Activated naive CD4-positive, alpha-beta T cell treated with anti-CD3 and anti-CD28 coated beads, Interleukin-2, amount 50 U/mL, for 72 hours (primary cell): ENCODE results near the gene GPC5. TPM values are rescaled to one million over a fixed set of nuclear protein-coding genes. Genes with fewer than 3 reads are reported as not detected.
"Not testable (repeated sequence)": the region's sequence is repeated elsewhere in the genome, so short reads cannot be mapped to it uniquely, and the experiment has no call there.

Experiments used
- ATAC-seq, 2 donors: fragments of 150-1000 bp; cut with Tn5 transposase; 2 replicates each; pipeline ENCODE4 v1.10.0; 2021; ENCODE audit warnings: mild to moderate bottlenecking in 2 of 2, moderate library complexity in 2 of 2
- DNase-seq, 2 donors: peaks; one replicate each; pipeline ENCODE4 v3.0.0; 2021 to 2022; ENCODE audit warnings: low spot score in 2 of 2
- H3K27ac Mint-ChIP-seq, 2 donors: one replicate each; pipeline ENCODE4 v1.8.0; 2022; ENCODE audit warnings: mild to moderate bottlenecking in 2 of 2, mixed read lengths in 2 of 2
- H3K36me3 Mint-ChIP-seq, 2 donors: one replicate each; pipeline ENCODE4 v1.8.0; 2022; ENCODE audit warnings: mixed read lengths in 2 of 2
- H3K9me3 Mint-ChIP-seq, 2 donors: one replicate each; pipeline ENCODE4 v1.8.0; 2022; ENCODE audit warnings: mixed read lengths in 2 of 2
- total RNA-seq, 2 donors: library from RNA; stranded (reverse); gene quantifications; one replicate each; pipeline ENCODE4 v1.2.3, GENCODE V29; 2022

Gene GPC5
- total RNA-seq, 2 donors from 2014 or later, result 0.11 to 0.78 TPM

DNA sequence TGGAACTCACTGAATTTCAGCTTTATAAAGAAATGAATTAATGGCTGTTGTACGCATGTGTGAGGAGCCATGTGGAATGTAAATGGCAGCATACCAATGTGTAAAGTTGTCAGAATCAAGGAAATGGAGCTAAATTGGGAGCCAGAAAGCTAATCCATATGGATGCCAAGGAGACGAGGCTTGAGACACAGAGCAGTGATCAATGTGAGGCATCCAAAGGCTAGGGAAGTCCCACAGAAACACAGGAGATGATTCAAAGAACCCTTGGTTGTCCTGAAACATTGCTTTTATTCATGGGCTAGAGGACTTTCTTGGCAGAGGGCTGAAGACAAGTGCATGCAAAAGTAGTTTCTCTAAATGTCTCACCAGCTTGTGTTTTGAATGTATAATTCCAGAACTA is 1271.7 kb downstream of the GPC5 start:
- no peak for ATAC-seq
- H3K9me3 Mint-ChIP-seq, result peaks cover 18 to 24% of the 10 kb centered on the region in 2 donors
- no peak overlapping the region for H3K27ac Mint-ChIP-seq

DNA sequence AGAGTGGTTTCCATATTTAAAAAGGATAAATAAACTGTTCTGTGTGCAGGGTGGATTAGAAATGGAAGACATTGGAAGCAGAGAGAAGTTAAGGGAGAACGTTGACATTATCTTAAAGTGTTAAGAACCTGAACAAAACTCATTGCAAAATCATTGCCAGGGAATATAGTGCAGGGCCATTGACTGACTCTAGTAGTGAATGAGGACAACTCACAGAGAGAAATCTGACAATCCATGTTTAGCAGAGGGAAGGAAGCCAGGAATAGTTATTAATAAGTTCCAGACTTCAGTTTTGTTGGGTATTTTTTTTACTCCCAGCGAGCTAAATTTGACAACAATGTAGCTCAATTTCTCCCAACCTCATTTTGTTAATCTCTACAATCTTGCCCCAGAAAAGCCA is 1273.4 kb downstream of the GPC5 start:
- DNase-seq, result no peak
- ATAC-seq, result no peak
- H3K27ac Mint-ChIP-seq, result no peak overlapping the region
- H3K9me3 Mint-ChIP-seq, result peaks cover 18 to 24% of the 10 kb centered on the region in 2 donors
- H3K36me3 Mint-ChIP-seq, result peaks cover 0 to 5% of the 10 kb centered on the region in 2 donors

More for the DNA sequence above, 1271.7 kb downstream of the GPC5 start:
- DNase-seq, result no peak
- peaks cover 0 to 5% of the 10 kb centered on the region in 2 donors for H3K36me3 Mint-ChIP-seq

DNA sequence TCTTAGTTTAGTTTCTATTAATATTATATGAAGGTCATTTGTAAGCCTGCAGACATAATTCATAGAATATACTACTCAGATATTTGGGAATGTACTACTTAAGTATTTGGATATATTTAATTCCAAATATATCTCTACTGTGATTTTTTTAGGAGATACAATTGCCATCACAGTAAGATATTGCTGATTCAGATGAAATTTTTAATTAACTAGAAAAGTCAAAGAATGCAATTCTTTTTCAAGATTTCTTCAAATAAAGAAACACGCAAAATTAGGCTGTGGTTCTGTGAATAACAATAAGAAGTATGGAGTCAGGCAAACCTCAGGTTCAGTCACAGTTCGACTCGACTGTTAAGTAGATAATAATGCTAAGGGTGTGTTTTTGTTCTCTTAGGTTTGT is 1277.8 kb downstream of the GPC5 start:
- H3K27ac Mint-ChIP-seq, result no peak overlapping the region
- ATAC-seq, result no peak

DNA sequence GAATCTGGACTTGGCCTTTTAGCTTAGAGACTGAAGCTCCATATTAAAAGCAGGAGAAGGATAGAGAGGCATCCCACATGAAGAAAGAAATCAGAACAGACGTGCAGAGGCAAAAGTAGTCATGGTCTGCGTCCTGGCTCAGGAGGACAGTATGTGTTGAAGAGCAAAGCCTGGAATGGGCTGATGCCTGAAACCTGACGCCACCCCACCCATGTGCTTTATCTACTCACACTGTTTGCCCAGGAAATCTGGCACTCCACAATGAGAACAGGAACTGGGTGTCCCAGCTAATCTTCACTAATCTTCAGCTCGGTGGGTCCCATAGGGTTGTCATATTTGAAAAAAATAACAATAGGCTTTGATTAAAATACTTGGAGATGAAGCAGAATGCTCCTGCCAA is 1279.2 kb downstream of the GPC5 start:
- no peaks in the 10 kb centered on the region for H3K36me3 Mint-ChIP-seq
- H3K9me3 Mint-ChIP-seq, result peaks cover 22 to 24% of the 10 kb centered on the region in 2 donors
- no peak for DNase-seq
- no peak for ATAC-seq
- H3K27ac Mint-ChIP-seq, result no peak overlapping the region

More for the DNA sequence above, 1277.8 kb downstream of the GPC5 start:
- Mint-ChIP-seq H3K9me3 (peaks cover 18 to 25% of the 10 kb centered on the region in 2 donors), H3K36me3 (peaks cover 0 to 5% of the 10 kb centered on the region in 2 donors)
- DNase-seq, result no peak

DNA sequence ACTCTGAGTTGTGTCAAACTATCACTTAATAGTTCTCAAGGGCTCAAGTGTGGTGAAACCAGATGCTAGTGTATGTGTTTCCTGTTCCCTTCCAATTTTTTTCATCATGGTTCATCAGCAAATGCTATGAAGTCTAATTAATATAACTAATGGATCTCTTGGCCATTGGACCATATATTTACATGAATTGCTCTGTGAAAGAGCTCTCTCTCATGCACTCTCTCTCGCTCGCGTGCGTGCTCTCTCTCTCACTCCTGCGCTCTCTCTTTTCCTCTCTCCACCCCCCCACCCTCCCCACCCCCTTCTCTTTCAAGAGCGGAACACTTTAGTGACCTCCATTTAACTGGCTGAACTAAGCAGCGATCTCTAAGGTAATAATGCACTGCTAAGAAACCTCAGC is 1281.2 kb downstream of the GPC5 start:
- no peak overlapping the region for H3K27ac Mint-ChIP-seq
- DNase-seq (no peak), ATAC-seq (no peak)
- H3K36me3 Mint-ChIP-seq, result no peaks in the 10 kb centered on the region
- H3K9me3 Mint-ChIP-seq, result peaks cover 22 to 23% of the 10 kb centered on the region in 2 donors

DNA sequence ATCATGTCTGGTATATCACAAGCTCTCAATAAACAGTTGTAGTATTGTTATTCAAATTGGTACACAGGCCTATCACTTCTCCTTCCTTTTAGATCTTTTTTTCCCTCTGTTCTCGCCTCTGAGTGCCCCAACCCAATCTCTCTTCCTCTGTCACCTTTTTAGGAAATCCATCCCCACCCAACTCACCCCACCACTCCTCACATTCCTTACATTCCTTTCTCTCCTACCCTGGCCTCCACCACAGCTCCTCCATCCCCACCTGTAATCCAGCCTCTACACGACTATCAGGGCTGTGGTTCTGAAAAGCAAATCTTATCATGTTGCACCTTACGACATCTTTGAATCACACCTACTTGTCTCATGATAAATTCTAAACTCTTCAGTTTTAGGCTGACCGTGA is 1282.8 kb downstream of the GPC5 start:
- ATAC-seq (no peak), DNase-seq (no peak)
- H3K9me3 Mint-ChIP-seq, result peaks cover 22 to 26% of the 10 kb centered on the region in 2 donors

DNA sequence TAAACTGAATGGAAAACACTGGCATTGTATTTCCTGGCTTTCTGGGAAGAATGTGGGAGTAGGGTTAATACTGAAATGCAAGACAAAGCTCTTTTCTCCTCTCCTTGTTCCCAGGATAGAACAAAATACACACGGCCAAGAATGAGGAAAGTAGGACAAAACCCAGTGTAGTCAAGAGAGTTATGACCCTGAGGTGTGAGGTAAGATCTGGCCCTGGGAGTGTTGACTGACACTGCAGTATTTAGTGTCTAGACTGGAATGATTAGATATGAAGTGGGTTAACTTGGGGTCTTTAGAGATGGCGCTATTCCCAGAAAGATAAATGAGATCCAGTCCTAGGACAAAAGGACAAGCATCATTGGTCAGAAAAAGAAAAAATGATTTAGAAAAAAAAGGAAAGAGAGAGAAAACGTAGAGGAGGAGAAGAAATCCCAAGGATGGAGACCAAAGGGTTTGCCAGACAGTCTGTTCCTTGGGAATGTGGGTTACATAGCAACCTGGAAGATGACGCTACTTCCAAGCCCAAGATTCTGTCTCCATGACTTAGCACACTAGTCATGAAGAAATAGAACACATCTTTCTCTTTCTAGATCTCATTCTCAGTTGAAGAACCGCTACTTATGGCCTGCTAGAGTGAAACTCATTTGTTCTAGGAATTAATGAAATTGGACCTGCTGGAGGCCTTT is 1284.6 kb downstream of the GPC5 start:
- Mint-ChIP-seq H3K9me3 (peaks cover 21 to 22% of the 10 kb centered on the region in 2 donors), H3K36me3 (no peaks in the 10 kb centered on the region), H3K27ac (no peak overlapping the region)
- DNase-seq (no peak), ATAC-seq (no peak)

More for the DNA sequence above, 1282.8 kb downstream of the GPC5 start:
- no peaks in the 10 kb centered on the region for H3K36me3 Mint-ChIP-seq
- no peak overlapping the region for H3K27ac Mint-ChIP-seq

DNA sequence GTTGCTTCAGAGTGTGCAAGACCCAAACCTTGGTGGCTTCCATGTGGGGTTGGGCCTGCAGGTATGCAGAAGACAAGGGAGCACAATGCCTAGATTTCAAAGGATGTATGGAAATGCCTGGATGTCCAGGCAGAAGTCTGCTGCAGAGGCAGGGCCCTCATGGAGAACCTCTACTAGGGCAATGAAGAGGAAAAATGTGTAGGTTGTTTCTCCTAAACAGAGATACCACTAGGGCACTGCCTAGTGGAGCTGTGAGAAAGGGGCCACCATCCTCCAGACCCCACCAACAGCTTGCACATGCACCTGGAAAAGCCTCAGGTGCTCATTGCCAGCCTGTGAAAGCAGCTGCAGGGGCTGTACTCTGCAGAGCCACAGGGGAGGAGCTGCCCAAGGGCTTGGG is 1295.6 kb downstream of the GPC5 start:
- ATAC-seq (no peak), DNase-seq (no peak)
- H3K9me3 Mint-ChIP-seq, result peaks cover 19 to 21% of the 10 kb centered on the region in 2 donors
- H3K27ac Mint-ChIP-seq, result no peak overlapping the region
- H3K36me3 Mint-ChIP-seq, result peaks cover 0 to 8% of the 10 kb centered on the region in 2 donors

DNA sequence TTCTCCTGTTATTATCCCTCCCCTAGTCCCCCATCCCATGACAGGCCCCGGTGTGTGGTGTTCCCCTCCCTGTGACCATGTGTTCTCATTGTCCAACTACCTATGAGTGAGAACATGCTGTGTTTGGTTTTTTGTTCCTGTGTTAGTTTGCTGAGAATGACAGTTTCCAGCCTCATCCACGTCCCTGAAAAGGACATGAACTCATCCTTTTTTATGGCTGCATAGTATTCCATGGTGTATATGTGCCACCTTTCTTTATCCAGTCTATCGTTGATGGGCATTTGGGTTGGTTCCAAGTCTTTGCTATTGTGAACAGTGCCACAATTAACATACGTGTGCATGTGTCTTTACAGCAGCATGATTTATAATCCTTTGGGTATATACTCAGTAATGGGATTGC is 1297.4 kb downstream of the GPC5 start:
- DNase-seq, H3K27ac Mint-ChIP-seq, H3K36me3 Mint-ChIP-seq, ATAC-seq: not testable (repeated sequence)
- peaks cover 27 to 28% of the 10 kb centered on the region in 2 donors for H3K9me3 Mint-ChIP-seq

DNA sequence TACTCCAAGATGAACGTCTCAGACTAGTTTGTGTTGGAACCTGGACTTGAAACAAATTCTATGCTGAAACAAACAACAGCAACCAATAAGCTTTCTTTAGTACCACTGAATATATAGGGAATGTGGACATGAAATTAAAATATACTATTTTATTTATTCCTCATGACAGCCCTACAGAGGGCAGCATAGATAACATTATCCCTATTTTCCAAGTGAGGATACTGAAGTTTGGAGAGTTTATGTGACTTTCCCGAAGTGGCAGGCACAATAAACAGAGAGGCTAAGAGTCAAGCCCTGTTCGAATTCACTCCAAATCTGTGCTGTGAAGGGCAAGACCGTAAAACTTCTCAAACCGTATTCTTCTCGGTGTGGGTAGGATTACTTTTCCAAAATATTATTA is 1318.3 kb downstream of the GPC5 start:
- no peaks in the 10 kb centered on the region for H3K36me3 Mint-ChIP-seq
- no peak for DNase-seq
- H3K9me3 Mint-ChIP-seq, result peaks cover 1 to 7% of the 10 kb centered on the region in 2 donors
- no peak for ATAC-seq
- no peak overlapping the region for H3K27ac Mint-ChIP-seq

DNA sequence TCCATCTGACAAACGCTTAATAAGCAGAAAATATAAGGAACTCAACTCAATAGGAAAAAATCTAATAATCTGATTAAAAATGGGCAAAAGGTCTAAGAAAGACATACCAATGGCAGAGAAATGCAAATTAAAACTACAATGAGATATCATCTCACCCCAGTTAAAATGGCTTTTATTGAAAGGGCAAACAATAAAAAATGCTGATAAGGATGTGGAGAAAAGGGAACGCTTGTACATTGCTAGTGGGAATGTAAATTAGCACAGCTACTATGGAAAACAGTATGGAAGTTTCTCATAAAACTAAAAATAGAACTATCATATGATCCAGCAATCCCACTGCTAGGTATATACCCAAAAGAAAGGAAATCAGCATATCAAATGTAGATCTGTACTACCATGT is 1319.4 kb downstream of the GPC5 start:
- no peak overlapping the region for H3K27ac Mint-ChIP-seq
- H3K36me3 Mint-ChIP-seq, result no peaks in the 10 kb centered on the region
- ATAC-seq, result no peak

DNA sequence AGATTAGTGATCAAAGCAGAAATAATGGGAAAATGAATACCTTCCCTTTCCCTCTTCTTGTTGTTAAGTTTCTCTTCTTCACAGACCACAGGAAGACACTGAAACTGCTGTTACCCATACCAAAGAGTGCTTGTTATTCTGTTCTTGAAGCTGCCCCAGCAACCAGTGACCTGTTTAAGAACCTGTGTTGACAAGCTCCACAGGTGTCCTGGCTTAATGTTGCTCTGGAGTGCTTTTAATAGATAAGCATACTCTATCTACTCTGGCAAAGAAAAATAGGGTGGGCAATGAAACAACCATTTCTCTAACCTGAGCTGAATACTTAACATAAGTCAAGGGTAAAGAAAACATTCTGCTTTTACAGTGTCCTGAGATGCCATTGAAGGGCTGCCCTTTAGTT is 1321.4 kb downstream of the GPC5 start:
- Mint-ChIP-seq H3K9me3 (peaks cover 0 to 4% of the 10 kb centered on the region in 2 donors), H3K36me3 (no peaks in the 10 kb centered on the region), H3K27ac (no peak overlapping the region)
- no peak for ATAC-seq
- DNase-seq, result no peak

More for the DNA sequence above, 1319.4 kb downstream of the GPC5 start:
- peaks cover 0 to 7% of the 10 kb centered on the region in 2 donors for H3K9me3 Mint-ChIP-seq
- DNase-seq, result no peak

DNA sequence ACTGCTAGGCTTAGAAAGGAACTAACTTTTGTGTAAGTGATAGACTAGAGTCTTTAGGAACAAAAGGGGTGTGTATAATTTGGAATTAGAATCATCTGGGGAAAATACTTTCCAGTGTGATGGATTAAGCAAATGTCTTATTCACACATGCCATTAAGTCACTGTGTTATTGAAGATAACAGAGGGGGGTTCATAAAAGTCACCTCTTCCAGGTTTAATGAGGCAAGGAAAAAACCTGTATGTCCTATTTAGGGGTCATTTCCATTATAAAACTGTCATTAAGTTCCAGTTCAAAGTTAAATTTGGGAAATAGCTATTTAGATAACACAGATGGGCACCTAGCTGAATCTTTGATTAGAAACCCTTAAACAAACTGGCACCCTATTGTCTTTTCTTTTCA is 1323.2 kb downstream of the GPC5 start:
- no peaks in the 10 kb centered on the region for H3K9me3 Mint-ChIP-seq
- no peak overlapping the region for H3K27ac Mint-ChIP-seq
- ATAC-seq (no peak), DNase-seq (no peak)
- no peaks in the 10 kb centered on the region for H3K36me3 Mint-ChIP-seq

DNA sequence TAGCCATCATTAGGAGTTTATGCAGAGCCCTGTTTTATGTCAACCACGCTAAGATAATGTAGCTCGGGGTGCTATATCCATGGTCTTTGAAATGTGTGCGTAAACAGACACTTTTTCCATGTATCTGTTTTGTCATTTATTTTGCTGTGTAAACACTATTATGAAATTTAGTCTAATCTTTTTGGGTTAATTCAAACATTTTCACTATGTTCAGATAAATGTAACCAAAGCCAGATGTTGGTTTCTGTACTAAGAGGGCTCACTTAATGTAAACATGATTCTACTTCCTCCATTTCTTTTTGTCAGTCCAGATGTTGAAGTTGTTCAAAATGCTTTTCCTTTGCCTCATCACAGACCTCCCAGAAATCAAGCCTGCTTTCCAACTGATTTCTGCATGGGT is 1328.7 kb downstream of the GPC5 start:
- Mint-ChIP-seq H3K9me3 (peaks cover 8 to 12% of the 10 kb centered on the region in 2 donors), H3K36me3 (no peaks in the 10 kb centered on the region), H3K27ac (no peak overlapping the region)
- ATAC-seq, result no peak
- no peak for DNase-seq

DNA sequence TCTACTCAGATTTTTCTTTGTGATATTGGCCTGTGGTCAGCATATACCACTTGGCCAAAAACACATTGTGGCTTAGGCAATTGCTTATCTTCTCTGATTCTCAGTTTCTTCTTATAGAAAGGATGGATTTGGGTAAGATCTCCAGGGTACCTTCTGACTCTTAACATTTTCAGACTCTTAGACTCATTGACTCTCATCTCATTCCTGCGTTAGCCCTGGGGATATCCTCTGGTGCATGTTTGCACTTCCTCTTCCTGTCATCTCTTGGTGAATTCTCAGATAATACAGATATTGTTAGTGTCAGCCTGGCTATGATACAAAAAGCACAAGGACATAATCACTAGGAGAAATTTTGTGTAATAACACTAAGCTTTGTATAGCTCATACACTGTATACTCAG is 1335.6 kb downstream of the GPC5 start:
- peaks cover 0 to 7% of the 10 kb centered on the region in 2 donors for H3K9me3 Mint-ChIP-seq
- H3K36me3 Mint-ChIP-seq, result no peaks in the 10 kb centered on the region
- no peak overlapping the region for H3K27ac Mint-ChIP-seq
- ATAC-seq (no peak), DNase-seq (no peak)

DNA sequence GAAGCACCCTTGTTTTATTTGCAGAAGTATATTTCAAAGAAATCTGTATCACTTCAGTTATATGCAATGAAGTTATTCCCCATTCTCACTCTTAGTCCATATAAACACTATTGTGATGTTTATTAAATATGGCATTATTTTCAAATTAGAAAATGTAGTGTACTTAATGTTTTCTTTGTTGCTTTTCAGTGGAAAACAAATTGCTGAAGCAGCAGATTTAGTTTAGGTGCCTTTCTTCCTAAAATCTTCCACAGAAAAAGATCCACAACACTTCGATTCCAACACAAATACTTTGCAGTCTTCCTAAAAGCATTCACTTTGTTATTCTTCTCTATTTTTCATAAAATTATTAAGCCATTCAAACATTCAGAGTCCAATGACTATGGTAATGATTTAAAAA is 1336.1 kb downstream of the GPC5 start:
- H3K9me3 Mint-ChIP-seq, result peaks cover 2 to 8% of the 10 kb centered on the region in 2 donors
- no peak overlapping the region for H3K27ac Mint-ChIP-seq
- ATAC-seq, result no peak
- DNase-seq, result no peak
- no peaks in the 10 kb centered on the region for H3K36me3 Mint-ChIP-seq

DNA sequence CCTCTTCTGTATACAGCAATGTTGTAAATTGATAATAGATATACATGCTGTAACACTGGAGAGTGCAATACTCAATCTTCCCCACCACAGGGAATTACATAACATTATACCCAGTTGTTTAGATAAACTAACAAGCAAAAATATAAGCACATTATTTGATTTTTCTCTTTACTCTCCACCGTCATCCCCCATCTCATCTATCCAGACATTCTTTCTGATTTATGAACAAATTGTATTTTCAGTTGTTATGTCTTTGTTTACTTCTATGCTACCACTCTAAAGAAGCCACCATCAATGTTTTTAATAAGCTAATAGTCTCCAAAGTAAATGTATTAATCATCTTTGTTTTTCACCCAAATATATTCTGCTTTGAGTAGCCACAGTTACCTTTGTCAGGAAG is 1337.5 kb downstream of the GPC5 start:
- H3K36me3 Mint-ChIP-seq, result no peaks in the 10 kb centered on the region
- no peak overlapping the region for H3K27ac Mint-ChIP-seq

DNA sequence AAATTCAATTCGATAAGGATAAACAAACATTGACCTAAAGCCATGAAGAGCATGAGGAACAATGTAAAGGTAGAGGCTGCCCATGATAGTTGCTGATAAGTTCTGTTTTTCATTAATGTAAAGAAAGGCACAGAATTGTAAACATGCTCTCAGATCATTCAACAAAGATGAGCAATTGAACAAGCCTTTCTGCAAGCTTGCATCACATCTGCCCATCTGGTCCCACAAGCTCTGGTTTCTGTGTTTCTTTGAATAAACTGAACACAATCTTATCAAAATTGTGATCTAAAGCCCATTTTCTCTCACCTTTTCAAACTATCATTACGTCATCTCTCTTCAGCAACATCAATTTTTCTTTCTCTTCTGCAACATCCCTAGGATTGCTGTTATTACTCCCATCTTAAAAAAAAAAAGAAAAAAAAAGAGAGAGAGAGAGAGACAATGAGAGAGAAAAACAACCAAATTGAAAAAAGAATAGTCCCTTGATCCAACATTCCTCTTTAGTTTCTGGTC is 1340.9 kb downstream of the GPC5 start:
- H3K27ac Mint-ChIP-seq, result no peak overlapping the region
- no peaks in the 10 kb centered on the region for H3K36me3 Mint-ChIP-seq
- H3K9me3 Mint-ChIP-seq, result peaks cover 14 to 16% of the 10 kb centered on the region in 2 donors
- DNase-seq (no peak), ATAC-seq (no peak)

More for the DNA sequence above, 1337.5 kb downstream of the GPC5 start:
- DNase-seq, result no peak
- peaks cover 8 to 12% of the 10 kb centered on the region in 2 donors for H3K9me3 Mint-ChIP-seq
- ATAC-seq, result no peak
